ENCODE data around the gene TFRC.
"Not testable (repeated sequence)": the region's sequence is repeated elsewhere in the genome, so short reads cannot be mapped to it uniquely, and the experiment has no call there.

The TFRC gene

GRCh38 chr3:196002721-196003120 lies 79.2 kb downstream of the TFRC start:
- not testable (repeated sequence) for DNase-seq

- not testable (repeated sequence) for DNase-seq
Measured at GRCh38 chr3:196001240-196001639, 80.7 kb downstream of the TFRC start.

DNA sequence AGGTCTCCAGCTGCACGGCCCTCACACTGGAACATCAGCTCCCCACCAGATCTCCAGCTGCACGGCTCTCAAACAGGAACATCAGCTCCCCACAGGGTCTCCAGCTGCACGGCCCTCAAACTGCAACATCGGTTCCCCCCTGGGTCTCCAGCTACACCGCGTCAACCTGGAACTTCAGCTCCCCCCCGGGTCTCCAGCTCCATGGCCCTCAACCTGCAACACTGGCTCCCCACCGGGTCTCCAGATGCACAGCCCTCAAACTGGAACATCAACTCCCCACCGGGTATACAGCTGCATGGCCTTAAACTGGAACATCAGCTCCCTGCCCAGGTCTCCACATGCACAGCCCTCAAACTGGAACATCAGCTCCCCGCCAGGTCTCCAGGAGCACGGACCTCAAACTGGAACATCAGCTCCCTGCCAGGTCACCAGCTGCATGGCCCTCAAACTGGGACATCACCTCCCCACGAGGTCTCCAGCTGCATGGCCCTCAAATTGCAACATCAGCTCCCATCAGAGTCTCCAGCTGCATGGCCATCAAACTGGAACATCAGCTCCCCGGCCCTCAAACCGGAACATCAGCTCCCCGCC lies 81.4 kb downstream of the TFRC start:
- not testable (repeated sequence) for DNase-seq

GRCh38 chr3:195999896-196000295 lies 82.0 kb downstream of the TFRC start:
- DNase-seq, result no peak

Measured in NCI-H2081 treated with DMSO at 0.1 percent for 48 hours (cell line).